Neural cell (in vitro differentiated cells): Measurements from ENCODE around the gene HOPX. TPM values are rescaled to one million over a fixed set of nuclear protein-coding genes. Genes with fewer than 3 reads are reported as not detected.

Source experiments
- H2AFZ ChIP-seq: fragments of 200-600, 300-800 bp; sonication (generic), shearing (Covaris generic); 2 replicates; pipeline ENCODE4 v1.6.0; 2014; ENCODE audit warnings: low read depth, mild to moderate bottlenecking, antibody characterized with exemption, low read length, moderate library complexity
- H3F3A ChIP-seq: fragments of 200-600 bp; shearing (Covaris generic); 2 replicates; pipeline ENCODE4 v1.6.1; 2016; ENCODE audit warnings: mild to moderate bottlenecking, moderate library complexity, mixed read lengths, antibody characterized with exemption, low read length; ENCODE audit not compliant: insufficient read depth, poor library complexity, severe bottlenecking
- H3K27ac ChIP-seq: fragments of 200-600, 300-800 bp; sonication (generic), shearing (Covaris generic); 2 replicates; pipeline ENCODE4 v1.5.1; 2014; ENCODE audit warnings: mild to moderate bottlenecking, low read length, moderate library complexity
- H3K27me3 ChIP-seq: fragments of 300-800, 200-600 bp; sonication (generic), shearing (Covaris generic); 2 replicates; pipeline ENCODE4 v1.6.0; 2014; ENCODE audit warnings: mild to moderate bottlenecking, low read depth, low read length, moderate library complexity; ENCODE audit not compliant: insufficient read depth
- H3K36me3 ChIP-seq: fragments of 300-800, 200-600 bp; sonication (generic), shearing (Covaris generic); 2 replicates; pipeline ENCODE4 v1.5.1; 2014; ENCODE audit warnings: mild to moderate bottlenecking, antibody characterized with exemption, low read length, moderate library complexity; ENCODE audit not compliant: insufficient read depth
- H3K4me2 ChIP-seq: fragments of 300-800, 200-600 bp; sonication (generic), shearing (Covaris generic); 2 replicates; pipeline ENCODE4 v1.6.0; 2014; ENCODE audit warnings: mild to moderate bottlenecking, low read length
- H3K4me3 ChIP-seq: fragments of 300-800, 200-600 bp; sonication (generic), shearing (Covaris generic); 2 replicates; pipeline ENCODE4 v1.5.1; 2014; ENCODE audit warnings: mild to moderate bottlenecking, low read length, moderate library complexity
- H3K79me2 ChIP-seq: fragments of 200-600 bp; shearing (Covaris generic); replicated peaks from 2 replicates; pipeline ENCODE4 v1.6.0; 2014; ENCODE audit warnings: mild to moderate bottlenecking, low read length, moderate library complexity; ENCODE audit not compliant: insufficient read depth
- H3K9ac ChIP-seq: fragments of 300-800, 200-600 bp; sonication (generic), shearing (Covaris generic); 2 replicates; pipeline ENCODE4 v1.6.1; 2016; ENCODE audit warnings: mild to moderate bottlenecking, low read length, mixed read lengths
- H3K9me2 ChIP-seq: fragments of 200-600 bp; shearing (Covaris generic); 2 replicates; pipeline ENCODE4 v1.6.1; 2016; ENCODE audit warnings: mild to moderate bottlenecking, low read length, mixed read lengths; ENCODE audit not compliant: insufficient read depth
- H3K9me3 ChIP-seq: fragments of 200-600, 300-800 bp; sonication (generic), shearing (Covaris generic); 2 replicates; pipeline ENCODE4 v1.6.1; 2016; ENCODE audit warnings: mild to moderate bottlenecking, mixed run types, low read length, moderate library complexity, mixed read lengths
- H4K20me1 ChIP-seq: fragments of 200-600 bp; shearing (Covaris generic); 2 replicates; pipeline ENCODE4 v1.6.1; 2016; ENCODE audit warnings: mild to moderate bottlenecking, mixed run types; ENCODE audit not compliant: insufficient read depth
- CTCF ChIP-seq: fragments of 450-650 bp; IDR thresholded peaks from 2 replicates; pipeline ENCODE4 v1.5.1; 2014; ENCODE audit warnings: antibody characterized with exemption, mild to moderate bottlenecking, moderate library complexity; ENCODE audit not compliant: poor library complexity, severe bottlenecking
- EP300 ChIP-seq: fragments of 450-650 bp; conservative IDR thresholded peaks from 2 replicates; pipeline ENCODE4 v1.6.1; 2014; ENCODE audit warnings: antibody characterized with exemption, mild to moderate bottlenecking, moderate library complexity; ENCODE audit not compliant: poor library complexity, severe bottlenecking
- EZH2 ChIP-seq: fragments of 200-600, 300-800 bp; shearing (Covaris generic), sonication (generic); IDR thresholded peaks from 2 replicates; pipeline ENCODE4 v1.6.1; 2014; ENCODE audit warnings: antibody characterized with exemption, low read length, borderline replicate concordance, mild to moderate bottlenecking; ENCODE audit not compliant: insufficient read depth, poor library complexity, severe bottlenecking
- MXI1 ChIP-seq: fragments of 450-650 bp; conservative IDR thresholded peaks from 2 replicates; pipeline ENCODE4 v1.6.1; 2014; ENCODE audit warnings: antibody characterized with exemption, mild to moderate bottlenecking; ENCODE audit not compliant: poor library complexity, severe bottlenecking
- POLR2AphosphoS5 ChIP-seq: IDR thresholded peaks from 2 replicates; pipeline ENCODE4 v1.6.1; 2012
- RAD21 ChIP-seq: fragments of 450-650 bp; conservative IDR thresholded peaks from 2 replicates; pipeline ENCODE4 v1.6.1; 2014; ENCODE audit warnings: antibody characterized with exemption, mild to moderate bottlenecking, moderate library complexity
- REST ChIP-seq: IDR thresholded peaks from 2 replicates; pipeline ENCODE4 v1.6.1; 2012; ENCODE audit warnings: borderline replicate concordance
- SMC3 ChIP-seq: fragments of 450-650 bp; conservative IDR thresholded peaks from 2 replicates; pipeline ENCODE4 v1.6.1; 2014; ENCODE audit warnings: antibody characterized with exemption, mild to moderate bottlenecking, moderate library complexity; ENCODE audit not compliant: poor library complexity
- TAF1 ChIP-seq: IDR thresholded peaks from 2 replicates; pipeline ENCODE4 v1.6.1; 2012; ENCODE audit warnings: low read depth
- polyA plus RNA-seq: library from polyadenylated mRNA; depleted of rRNA; stranded (reverse); fragments of >200 nt; gene quantifications from 2 replicates; pipeline ENCODE4 v1.2.3, GENCODE V29; 2014

The HOPX gene
- polyA plus RNA-seq, 1 donor from 2014 or later, result 2.0 TPM

GRCh38 chr4:56643596-56643995, 37.5 kb downstream of the HOPX start:
- H3K36me3 ChIP-seq, result no peaks in the 10 kb centered on the region
- no peak overlapping the region for H3K27ac ChIP-seq
- no peaks in the 10 kb centered on the region for H3K79me2 ChIP-seq
- no peaks in the 10 kb centered on the region for H3K27me3 ChIP-seq
- no peak overlapping the region for H2AFZ ChIP-seq
- H3K9me2 ChIP-seq, result no peaks in the 10 kb centered on the region
- no peak for TF ChIP-seq EZH2
- TF ChIP-seq RAD21, result no peak
- no peak for TF ChIP-seq TAF1
- no peak for TF ChIP-seq REST
- TF ChIP-seq EP300, result no peak
- TF ChIP-seq MXI1, result no peak
- TF ChIP-seq POLR2AphosphoS5, result no peak
- TF ChIP-seq CTCF, result no peak
- TF ChIP-seq SMC3, result no peak
- H4K20me1 ChIP-seq, result no peaks in the 10 kb centered on the region
- no peaks in the 10 kb centered on the region for H3F3A ChIP-seq
- no peak overlapping the region for H3K9ac ChIP-seq
- no peaks in the 10 kb centered on the region for H3K9me3 ChIP-seq
- no peak overlapping the region for H3K4me2 ChIP-seq
- no peak overlapping the region for H3K4me3 ChIP-seq

GRCh38 chr4:56641494-56642051, 39.5 kb downstream of the HOPX start:
- Histone ChIP-seq H3K9ac (no peak overlapping the region), H3K4me2 (no peak overlapping the region), H3K4me3 (no peak overlapping the region), H3K36me3 (no peaks in the 10 kb centered on the region), H3F3A (no peaks in the 10 kb centered on the region), H3K9me3 (no peaks in the 10 kb centered on the region), H3K9me2 (no peaks in the 10 kb centered on the region), H3K27me3 (no peaks in the 10 kb centered on the region), H3K27ac (no peak overlapping the region), H4K20me1 (no peaks in the 10 kb centered on the region), H3K79me2 (no peaks in the 10 kb centered on the region), H2AFZ (no peak overlapping the region)
- TF ChIP-seq POLR2AphosphoS5, result no peak
- TF ChIP-seq MXI1, result no peak
- TF ChIP-seq TAF1, result no peak
- no peak for TF ChIP-seq REST
- TF ChIP-seq RAD21, result no peak
- no peak for TF ChIP-seq EZH2
- no peak for TF ChIP-seq EP300
- TF ChIP-seq CTCF, result no peak
- TF ChIP-seq SMC3, result no peak
